NOMO-1 treated with dmso at 0.1 percent for 144 hours (cell line): ENCODE results near the gene ABCG4.
"Not testable (repeated sequence)": the region's sequence is repeated elsewhere in the genome, so short reads cannot be mapped to it uniquely, and the experiment has no call there.

Experiments used
- DNase-seq: peaks from one replicate; lab custom pipeline; 2025; ENCODE audit not compliant: unreplicated experiment; lab: John Stamatoyannopoulos, UW

The ABCG4 gene

DNA sequence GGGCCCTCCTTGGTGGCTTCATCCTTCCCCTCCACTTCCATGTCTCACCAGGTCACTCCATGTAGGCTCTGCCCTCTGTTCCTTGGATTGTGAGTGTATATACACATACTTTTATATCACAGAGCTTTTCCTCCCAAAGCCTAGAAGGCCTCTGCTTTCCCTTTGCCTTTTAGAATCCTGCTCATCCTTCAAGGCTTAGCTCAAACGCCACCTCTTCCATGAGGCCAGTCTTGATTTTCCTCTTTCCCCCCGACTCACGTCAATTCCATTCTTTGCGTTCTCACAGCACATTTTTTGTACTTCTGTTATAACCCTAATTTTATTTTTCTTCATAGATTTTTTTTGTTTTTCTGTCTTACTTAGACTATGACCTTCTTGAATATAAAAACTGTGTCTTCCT, 3.8 kb downstream of the ABCG4 start:
- no peak for DNase-seq

- DNase-seq, result no peak
Observed at GRCh38 chr11:119153049-119153818, 4.4 kb downstream of the ABCG4 start.

DNA sequence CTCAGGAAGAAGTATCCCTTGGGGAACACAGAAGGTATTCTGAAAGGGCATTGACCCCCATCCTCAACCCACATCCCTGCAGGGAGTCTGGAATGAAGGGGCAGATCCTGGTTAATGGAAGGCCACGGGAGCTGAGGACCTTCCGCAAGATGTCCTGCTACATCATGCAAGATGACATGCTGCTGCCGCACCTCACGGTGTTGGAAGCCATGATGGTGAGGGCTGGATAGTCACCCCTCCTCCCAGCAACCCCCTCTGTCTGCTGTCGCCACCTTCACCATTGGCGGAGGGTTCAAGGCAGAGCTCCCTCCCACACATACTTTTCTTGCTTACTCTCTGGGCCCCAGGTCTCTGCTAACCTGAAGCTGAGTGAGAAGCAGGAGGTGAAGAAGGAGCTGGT, 5.3 kb downstream of the ABCG4 start:
- DNase-seq, result no peak

DNA sequence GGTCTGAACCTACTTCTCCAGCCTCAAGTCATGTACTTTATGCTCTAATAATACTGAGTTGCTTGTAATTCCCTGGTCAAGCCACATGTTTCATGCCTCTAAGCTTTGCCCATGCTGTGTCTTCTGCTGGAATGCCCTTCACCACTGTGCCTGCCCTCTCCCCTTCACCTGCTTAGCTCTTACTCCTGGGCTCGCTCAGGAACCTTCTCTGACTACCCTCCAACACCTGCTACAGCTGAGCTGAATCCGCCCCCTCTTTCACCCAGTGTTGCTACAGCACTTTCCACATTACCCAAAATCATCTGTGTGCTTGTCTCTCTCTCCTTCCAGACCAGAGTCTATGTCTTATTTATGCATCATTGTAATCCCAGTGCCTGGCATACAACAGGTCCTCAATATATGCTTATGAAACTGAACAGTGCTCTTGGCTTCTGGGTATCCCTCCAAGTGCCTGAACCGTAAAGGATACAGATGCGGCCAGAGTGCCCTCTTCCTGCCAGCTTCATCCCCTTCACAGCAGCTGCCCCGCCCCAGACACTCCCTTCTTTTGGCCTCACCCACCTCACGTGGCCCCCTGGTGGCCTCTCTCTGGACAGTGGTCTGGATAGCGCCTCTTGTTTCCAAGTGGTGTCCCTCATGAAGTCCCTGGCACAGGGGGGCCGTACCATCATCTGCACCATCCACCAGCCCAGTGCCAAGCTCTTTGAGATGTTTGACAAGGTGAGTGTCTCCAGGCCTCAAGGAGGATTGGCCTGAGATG, 7.1 kb downstream of the ABCG4 start:
- no peak for DNase-seq

- no peak for DNase-seq
Observed at GRCh38 chr11:119156496-119156895, 7.6 kb downstream of the ABCG4 start.

GRCh38 chr11:119157063-119157462, 8.2 kb downstream of the ABCG4 start:
- DNase-seq, result no peak

DNA sequence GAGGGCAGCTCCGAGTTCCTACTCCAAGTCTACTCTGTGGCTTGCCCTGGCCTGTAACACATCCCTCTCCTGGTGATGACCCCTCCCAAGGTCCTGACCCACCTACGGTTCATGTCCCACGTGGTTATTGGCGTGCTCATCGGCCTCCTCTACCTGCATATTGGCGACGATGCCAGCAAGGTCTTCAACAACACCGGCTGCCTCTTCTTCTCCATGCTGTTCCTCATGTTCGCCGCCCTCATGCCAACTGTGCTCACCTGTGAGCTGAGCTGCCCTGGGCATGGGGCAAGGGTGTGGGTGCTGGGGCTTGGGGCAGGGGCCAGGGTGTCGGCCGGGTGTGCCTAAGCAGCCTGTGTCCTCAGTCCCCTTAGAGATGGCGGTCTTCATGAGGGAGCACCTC, 9.6 kb downstream of the ABCG4 start:
- no peak for DNase-seq

DNA sequence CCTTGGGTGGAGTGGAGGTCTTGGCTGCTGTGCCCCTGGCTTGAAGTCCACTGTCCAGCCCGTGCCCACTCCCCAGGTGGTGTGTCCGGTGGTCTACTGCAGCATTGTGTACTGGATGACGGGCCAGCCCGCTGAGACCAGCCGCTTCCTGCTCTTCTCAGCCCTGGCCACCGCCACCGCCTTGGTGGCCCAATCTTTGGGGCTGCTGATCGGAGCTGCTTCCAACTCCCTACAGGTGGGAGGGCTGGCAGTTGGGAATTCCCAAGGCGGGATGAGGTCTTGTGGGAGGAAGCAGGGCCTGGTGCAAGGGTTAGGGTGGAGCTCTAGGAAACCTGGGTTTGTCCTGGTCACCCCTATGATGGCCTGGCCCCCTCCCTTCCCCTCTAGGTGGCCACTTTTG, 11.3 kb downstream of the ABCG4 start:
- no peak for DNase-seq

DNA sequence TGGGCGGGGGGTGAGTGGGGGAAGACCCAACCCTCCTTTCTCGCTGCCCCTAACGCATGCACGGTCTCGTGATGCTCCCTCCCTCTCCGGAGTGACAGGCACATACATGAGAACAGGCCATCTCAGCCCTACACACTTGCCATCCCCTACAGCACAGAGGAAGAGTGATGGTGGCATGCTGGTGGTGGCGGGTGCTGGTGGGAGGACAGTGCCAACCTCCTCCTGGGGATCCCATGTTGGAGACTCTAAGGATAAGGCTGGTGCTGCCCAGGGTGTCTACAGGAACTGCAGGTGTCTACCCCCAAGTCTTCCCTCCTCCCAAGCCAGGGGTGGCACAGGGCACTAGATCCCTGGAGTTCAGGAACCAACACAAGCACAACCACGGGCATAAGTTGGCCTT, 13.0 kb downstream of the ABCG4 start:
- no peak for DNase-seq

DNA sequence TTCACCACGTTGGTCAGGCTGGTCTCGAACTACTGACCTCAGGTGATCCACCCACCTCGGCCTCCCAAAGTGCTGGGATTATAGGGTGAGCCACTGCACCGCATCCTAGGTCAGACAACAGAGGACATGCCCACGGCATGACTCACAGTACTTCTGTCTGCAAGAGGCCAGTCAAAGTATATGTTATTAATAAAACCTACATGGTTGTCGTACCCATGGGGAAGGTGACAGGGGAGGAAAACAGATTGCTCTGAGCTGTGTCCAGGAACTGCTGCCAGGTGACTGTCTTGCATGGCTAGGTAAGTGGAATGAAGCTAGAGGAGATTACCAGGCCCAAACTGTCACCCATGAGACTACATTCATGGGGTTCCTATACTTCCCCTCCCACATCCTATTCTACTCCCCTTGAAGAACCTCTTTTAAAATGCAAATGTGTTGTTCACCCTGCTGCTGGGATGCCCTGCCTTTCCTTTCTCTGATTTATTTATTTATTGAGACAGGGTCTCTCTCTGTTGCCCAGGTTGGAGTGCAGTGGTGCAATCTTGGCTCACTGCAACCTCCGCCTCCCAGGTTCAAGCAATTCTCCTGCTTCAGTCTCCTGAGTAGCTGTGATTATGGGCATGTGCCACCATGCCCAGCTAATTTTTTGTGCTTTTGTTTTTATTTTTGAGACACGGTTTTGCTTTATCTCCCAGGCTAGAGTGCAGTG, 17.7 kb downstream of the ABCG4 start:
- no peak for DNase-seq

DNA sequence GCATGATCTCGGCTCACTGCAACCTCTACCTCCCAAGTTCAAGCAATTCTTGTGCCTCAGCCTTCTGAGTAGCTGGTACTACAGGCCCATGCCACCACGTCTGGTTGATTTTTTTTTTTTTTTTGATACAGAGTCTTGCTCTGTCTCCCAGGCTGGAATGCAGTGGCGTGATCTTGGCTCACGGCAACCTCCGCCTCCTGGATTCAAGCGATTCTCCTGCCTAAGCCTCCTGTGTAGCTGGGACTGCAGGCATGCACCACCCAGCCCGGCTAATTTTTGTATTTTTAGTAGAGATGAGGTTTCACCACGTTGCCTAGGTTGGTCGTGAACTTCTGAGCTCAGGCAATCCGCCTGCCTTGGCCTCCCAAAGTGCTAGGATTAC, 18.2 kb downstream of the ABCG4 start:
- DNase-seq, result not testable (repeated sequence)

DNA sequence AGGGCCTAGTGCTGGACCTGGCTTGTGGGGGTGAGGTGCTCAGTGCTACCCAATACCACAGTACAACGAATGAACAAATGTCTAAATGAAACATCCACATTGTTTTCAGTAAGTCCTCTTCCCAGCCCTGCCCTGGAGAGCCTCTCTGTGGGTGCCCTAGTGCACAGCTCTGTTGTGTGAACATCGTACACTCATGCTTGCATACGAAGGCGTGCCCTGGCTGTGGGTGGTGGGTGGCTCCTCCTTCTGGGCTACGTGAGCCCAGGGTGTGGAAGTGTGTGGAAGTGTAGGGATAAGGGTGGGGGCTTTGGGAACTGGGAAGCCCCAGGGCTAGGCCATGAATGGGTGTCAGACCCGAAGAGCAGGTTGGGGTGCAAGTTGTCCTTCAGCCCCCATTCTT, 19.1 kb downstream of the ABCG4 start:
- no peak for DNase-seq

GRCh38 chr11:119168471-119169281, 19.8 kb downstream of the ABCG4 start, which contains the start of gene NLRX1:
NLRX1 (plus strand) TSS chr11:119168725; CDS start chr11:119171404, 2,679 bp downstream.
- peak; percentile 76 for DNase-seq

- no peak for DNase-seq
Observed at GRCh38 chr11:119169282-119169719, 20.4 kb downstream of the ABCG4 start.

- no peak for DNase-seq
Observed at GRCh38 chr11:119172513-119172912, 23.7 kb downstream of the ABCG4 start.

DNA sequence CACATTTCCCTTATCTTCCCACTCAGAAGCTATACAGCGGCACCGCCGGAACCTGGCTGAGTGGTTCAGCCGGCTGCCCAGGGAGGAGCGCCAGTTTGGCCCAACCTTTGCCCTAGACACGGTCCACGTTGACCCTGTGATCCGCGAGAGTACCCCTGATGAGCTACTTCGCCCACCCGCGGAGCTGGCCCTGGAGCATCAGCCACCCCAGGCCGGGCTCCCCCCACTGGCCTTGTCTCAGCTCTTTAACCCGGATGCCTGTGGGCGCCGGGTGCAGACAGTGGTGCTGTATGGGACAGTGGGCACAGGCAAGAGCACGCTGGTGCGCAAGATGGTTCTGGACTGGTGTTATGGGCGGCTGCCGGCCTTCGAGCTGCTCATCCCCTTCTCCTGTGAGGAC, 24.6 kb downstream of the ABCG4 start:
- DNase-seq, result no peak

GRCh38 chr11:119175493-119176077, 26.7 kb downstream of the ABCG4 start:
- DNase-seq, result no peak

- no peak for DNase-seq
Observed at GRCh38 chr11:119178166-119178680, 29.4 kb downstream of the ABCG4 start.

DNA sequence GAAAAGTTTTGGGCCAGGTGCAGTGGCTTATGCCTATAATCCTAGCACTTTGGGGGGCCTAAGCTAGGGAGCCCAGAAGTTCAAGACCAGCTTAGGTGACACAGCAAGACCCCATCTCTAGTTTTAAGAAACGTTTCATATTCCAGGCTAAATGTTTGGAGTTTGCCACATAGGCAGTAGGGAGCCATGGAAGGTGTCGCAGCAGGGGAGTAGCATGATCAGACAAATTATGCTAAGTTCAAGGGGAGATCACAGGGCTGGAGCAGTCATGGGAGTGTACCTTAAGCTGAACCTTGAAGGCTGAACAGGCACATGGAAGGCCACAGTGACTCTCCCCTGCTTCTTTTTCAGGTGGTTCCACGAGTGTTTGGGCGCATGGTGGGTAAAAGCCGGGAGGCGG, 30.5 kb downstream of the ABCG4 start:
- no peak for DNase-seq

GRCh38 chr11:119179983-119180382, 31.1 kb downstream of the ABCG4 start:
- DNase-seq, result no peak
